Measurements from ENCODE around the gene GABBR2. TPM values are rescaled to one million over a fixed set of nuclear protein-coding genes. Genes with fewer than 3 reads are reported as not detected.
"Not testable (repeated sequence)": the region's sequence is repeated elsewhere in the genome, so short reads cannot be mapped to it uniquely, and the experiment has no call there.

Gene GABBR2
- total RNA-seq, 1 donor from 2014 or later, result 6.4 TPM

DNA sequence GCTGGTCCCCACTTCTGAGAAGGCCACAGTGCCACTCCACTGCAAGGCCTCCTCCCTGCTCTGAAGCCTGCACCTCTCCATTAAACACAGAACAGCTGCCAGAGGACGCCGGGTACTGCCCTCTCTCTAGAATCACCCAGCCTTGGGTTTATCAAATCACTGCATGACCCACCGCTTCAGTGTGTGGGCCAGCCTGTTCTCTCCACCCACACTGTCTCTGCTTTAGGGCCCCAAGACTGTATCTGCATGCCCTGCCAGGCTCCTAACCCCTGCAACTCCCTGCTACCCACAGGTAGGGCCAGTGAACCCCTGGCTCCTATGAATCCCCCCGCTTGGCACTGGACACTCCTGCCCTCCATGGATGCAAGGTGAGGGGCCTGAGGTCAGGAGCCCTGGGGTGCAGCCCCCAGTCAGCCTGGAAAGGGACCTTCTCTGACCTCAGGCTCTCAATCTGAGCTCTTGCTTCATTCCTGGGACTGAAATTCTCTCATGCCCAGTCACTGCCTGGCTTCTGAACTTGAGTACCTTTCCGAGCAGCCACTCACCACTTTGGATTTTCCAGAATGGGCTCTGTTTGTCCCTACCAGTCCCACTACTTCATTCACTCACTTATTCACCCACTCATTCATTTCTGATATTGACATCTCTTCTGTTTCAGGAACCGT lies 206.3 kb downstream of the GABBR2 start:
- Mint-ChIP-seq H3K4me3 (peak overlapping the region; percentile 60), H3K36me3 (no peaks in the 10 kb centered on the region), H3K27me3 (peaks cover 7% of the 10 kb centered on the region), H3K27ac (peak overlapping the region; percentile 92), H3K4me1 (ENCODE audit: unreplicated experiment) (peaks cover 22% of the 10 kb centered on the region), H3K9me3 (peaks cover 10% of the 10 kb centered on the region)
- no peak for DNase-seq (ENCODE audit: extremely low spot score, unreplicated experiment)
- no peak for TF ChIP-seq CTCF (conservative IDR thresholded peaks at IDR 0.05)

GRCh38 chr9:98501819-98502218 lies 206.9 kb downstream of the GABBR2 start:
- TF ChIP-seq CTCF (conservative IDR thresholded peaks at IDR 0.05), result no peak
- Mint-ChIP-seq H3K9me3 (peaks cover 6% of the 10 kb centered on the region), H3K27me3 (peaks cover 7% of the 10 kb centered on the region), H3K27ac (peak overlapping the region; percentile 48), H3K36me3 (no peaks in the 10 kb centered on the region), H3K4me1 (ENCODE audit: unreplicated experiment) (peaks cover 22% of the 10 kb centered on the region), H3K4me3 (no peak overlapping the region)
- DNase-seq (ENCODE audit: extremely low spot score, unreplicated experiment), result no peak

- not testable (repeated sequence) for H3K36me3 Mint-ChIP-seq; DNase-seq (ENCODE audit: extremely low spot score, unreplicated experiment); H3K9me3 Mint-ChIP-seq; H3K4me3 Mint-ChIP-seq
- Mint-ChIP-seq H3K27me3 (peaks cover 10% of the 10 kb centered on the region), H3K27ac (peak overlapping the region; percentile 48), H3K4me1 (ENCODE audit: unreplicated experiment) (peaks cover 22% of the 10 kb centered on the region)
Observed at GRCh38 chr9:98501259-98501658, 207.5 kb downstream of the GABBR2 start.

- no peaks in the 10 kb centered on the region for H3K36me3 Mint-ChIP-seq
- no peak overlapping the region for H3K4me3 Mint-ChIP-seq
- peaks cover 10% of the 10 kb centered on the region for H3K27me3 Mint-ChIP-seq
- H3K27ac Mint-ChIP-seq, result no peak overlapping the region
- peaks cover 6% of the 10 kb centered on the region for H3K9me3 Mint-ChIP-seq
- peaks cover 22% of the 10 kb centered on the region for H3K4me1 Mint-ChIP-seq (ENCODE audit: unreplicated experiment)
- no peak for TF ChIP-seq CTCF (conservative IDR thresholded peaks at IDR 0.05)
- DNase-seq (ENCODE audit: extremely low spot score, unreplicated experiment), result peak; percentile 57
Observed at GRCh38 chr9:98500337-98500919, 208.3 kb downstream of the GABBR2 start.

DNA sequence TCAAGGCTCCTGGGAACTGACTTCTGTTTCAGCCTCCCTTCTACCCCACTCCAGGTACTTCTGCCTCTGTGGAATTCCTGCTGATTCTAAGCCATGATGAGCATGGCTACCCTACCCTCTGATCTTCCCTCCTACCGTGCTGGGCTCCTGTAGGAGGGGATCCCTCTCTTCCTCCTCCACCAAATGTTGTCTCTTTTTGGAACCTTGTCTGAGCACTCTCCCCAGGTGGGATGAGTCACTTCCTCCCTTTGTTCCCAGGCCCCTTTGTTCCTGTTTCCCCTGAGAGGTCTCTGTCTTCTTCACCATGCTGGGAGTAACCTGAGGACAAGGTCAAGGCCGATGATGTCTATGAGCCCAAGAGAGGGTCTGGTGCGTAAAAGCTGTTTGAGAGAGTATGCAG lies 213.2 kb downstream of the GABBR2 start:
- TF ChIP-seq CTCF (conservative IDR thresholded peaks at IDR 0.05), result no peak
- Mint-ChIP-seq H3K27ac (no peak overlapping the region), H3K36me3 (no peaks in the 10 kb centered on the region), H3K4me1 (ENCODE audit: unreplicated experiment) (no peaks in the 10 kb centered on the region), H3K27me3 (peaks cover 7% of the 10 kb centered on the region), H3K4me3 (no peak overlapping the region), H3K9me3 (no peaks in the 10 kb centered on the region)
- DNase-seq (ENCODE audit: extremely low spot score, unreplicated experiment), result no peak

DNA sequence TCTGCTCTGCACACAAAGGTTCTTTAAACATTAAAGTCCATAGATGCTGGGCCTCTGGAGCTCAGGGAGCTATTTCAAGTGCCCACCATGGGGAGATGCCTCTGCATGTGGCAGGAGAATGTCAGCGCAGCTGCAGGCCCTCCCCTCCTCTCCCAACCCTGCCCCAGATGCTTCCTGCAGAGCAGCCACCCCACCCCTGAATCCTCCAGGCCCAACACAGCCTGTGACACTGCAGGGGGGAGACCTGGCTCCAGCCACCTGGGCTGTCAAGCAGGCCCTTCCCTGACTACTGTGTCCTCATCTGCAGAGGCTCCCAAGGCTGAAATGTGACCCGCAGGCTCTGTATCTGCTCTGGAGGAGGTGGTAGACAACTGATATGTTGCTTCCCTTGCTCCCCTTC lies 213.9 kb downstream of the GABBR2 start:
- TF ChIP-seq CTCF (conservative IDR thresholded peaks at IDR 0.05), result no peak
- H3K4me3 Mint-ChIP-seq, result no peak overlapping the region
- H3K27me3 Mint-ChIP-seq, result peaks cover 7% of the 10 kb centered on the region
- no peaks in the 10 kb centered on the region for H3K36me3 Mint-ChIP-seq
- no peak for DNase-seq (ENCODE audit: extremely low spot score, unreplicated experiment)
- no peaks in the 10 kb centered on the region for H3K9me3 Mint-ChIP-seq
- H3K27ac Mint-ChIP-seq, result no peak overlapping the region
- H3K4me1 Mint-ChIP-seq (ENCODE audit: unreplicated experiment), result no peaks in the 10 kb centered on the region

All from type B pancreatic cell (in vitro differentiated cells).